LNCAP (cell line): ENCODE data around the gene ATG2A.

Experiments used
- CTCF ChIP-seq: fragments of 450-650 bp; IDR thresholded peaks from 2 replicates; pipeline ENCODE4 v1.5.1; 2017; ENCODE audit warnings: mild to moderate bottlenecking

The ATG2A gene

GRCh38 chr11:64856382-64857227, 60.4 kb downstream of the ATG2A start:
- TF ChIP-seq CTCF: no peak

- TF ChIP-seq CTCF: no peak
Measured at GRCh38 chr11:64855596-64856304, 61.3 kb downstream of the ATG2A start.

GRCh38 chr11:64854534-64855502, 62.2 kb downstream of the ATG2A start:
- TF ChIP-seq CTCF: no peak

- no peak for TF ChIP-seq CTCF
Measured at GRCh38 chr11:64854157-64854533, 62.9 kb downstream of the ATG2A start.

- TF ChIP-seq CTCF: no peak
Measured at GRCh38 chr11:64853709-64854108, 63.3 kb downstream of the ATG2A start.

- TF ChIP-seq CTCF: no peak
Measured at GRCh38 chr11:64852804-64853509, 64.1 kb downstream of the ATG2A start.
